GM18867 (cell line): ENCODE results near the gene BICDL1.

Source experiments
- ATAC-seq: cut with Tn5 transposase; IDR thresholded peaks from one replicate; pipeline ENCODE4 v1.9.1; 2021; ENCODE audit warnings: mild to moderate bottlenecking, moderate library complexity; ENCODE audit not compliant: unreplicated experiment

BICDL1 gene

DNA sequence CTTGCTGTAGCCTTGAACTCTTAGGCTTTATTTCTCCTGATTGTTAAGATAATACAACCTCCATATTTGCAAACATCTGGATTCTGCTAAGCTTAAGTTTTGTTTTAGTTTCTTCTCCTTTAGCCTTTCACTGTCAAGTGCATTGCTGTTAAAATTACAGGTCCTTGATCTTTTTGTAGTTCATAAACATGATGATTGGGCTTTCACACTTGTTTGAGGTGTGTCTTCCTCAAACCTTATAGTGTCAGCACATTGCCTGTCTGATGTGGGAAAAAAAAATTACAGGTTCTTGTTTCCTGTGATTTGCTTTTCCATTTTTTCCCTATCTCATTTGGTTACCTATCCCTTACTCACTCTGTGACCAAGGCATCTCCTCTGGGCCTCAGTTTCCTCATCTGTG, 59.2 kb downstream of the BICDL1 start:
- no peak for ATAC-seq

DNA sequence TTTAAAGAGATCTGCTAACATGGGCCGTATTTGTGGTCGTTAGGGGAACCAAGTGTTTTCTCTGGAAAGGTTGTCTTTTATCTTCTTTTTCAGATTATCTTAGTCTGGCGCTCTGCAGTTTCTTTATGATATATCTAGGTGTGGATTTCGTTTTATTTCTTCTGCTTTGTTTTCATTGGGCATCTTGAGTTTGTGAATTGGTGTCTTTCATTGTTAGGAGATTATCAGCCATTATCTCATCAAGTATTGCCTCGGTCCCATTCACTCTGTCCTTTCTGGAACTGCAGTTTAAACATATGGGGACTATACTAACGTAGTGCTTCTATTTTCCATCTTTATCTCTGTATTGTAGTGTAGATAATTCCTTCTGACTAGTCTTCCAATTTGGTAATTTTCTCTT, 60.4 kb downstream of the BICDL1 start:
- no peak for ATAC-seq

DNA sequence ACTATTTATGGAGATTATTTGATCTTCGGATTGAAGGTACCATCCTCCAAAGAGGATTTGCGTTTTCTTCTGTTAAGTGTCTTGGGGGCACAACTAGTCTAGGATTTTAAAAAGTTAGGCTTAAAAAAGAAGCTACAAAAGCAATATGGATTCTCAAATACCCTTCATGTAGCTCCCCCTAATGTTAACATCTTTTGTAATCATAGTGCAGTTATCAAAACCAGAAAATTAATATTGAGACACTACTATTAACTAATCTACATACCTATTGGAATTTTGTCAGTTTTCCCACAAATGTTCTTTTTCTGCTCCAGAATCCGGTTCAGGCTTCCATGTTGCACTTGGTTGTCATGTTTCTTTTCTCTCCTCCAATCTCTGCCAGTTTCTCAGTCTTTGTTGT, 62.5 kb downstream of the BICDL1 start:
- ATAC-seq = no peak

- no peak for ATAC-seq
These were observed 65.3 kb downstream of the BICDL1 start for GRCh38 chr12:120054293-120054692.

- ATAC-seq = no peak
These were observed 66.4 kb downstream of the BICDL1 start for GRCh38 chr12:120055231-120056000.

GRCh38 chr12:120056739-120057138, 67.7 kb downstream of the BICDL1 start:
- no peak for ATAC-seq

DNA sequence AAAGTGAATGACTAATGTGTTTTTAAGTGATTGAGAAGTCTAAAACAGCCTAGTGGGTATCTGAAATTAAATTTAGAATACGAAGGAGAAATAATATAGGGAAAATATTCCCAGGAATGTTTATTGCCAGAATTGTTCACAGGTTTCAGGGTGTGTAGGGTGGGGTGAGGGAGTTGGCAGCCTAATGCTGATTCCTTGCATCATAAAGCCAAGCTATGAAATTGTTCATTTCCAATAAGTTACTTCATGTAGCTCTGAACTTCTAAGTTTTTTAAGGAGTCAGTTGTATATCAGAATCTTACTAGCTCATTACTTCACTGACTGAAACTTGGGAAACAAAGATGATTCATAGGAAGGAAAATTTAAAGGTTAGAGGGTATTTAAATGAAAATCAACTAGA, 71.2 kb downstream of the BICDL1 start:
- ATAC-seq = no peak

DNA sequence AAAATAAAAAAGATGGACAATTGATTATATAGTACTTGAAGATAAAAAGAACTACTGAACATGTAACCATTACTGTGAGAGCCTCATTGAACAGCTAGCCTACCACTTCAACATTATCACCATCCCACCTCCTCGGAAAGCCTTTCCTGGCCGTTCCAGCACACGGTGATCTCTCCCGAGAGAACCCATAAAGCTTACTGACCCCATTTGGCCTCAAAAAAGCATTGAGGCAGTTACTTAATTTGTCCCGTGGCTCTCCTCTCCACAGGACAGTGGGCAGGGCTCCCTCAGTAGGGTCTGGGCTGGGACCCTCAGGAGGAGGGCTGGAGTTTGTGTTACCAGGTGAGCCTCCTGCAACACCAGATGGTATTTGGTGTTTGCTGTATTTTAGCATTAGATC, 71.7 kb downstream of the BICDL1 start:
- ATAC-seq = no peak

- ATAC-seq = no peak
These were observed 72.7 kb downstream of the BICDL1 start for GRCh38 chr12:120061575-120062214.

DNA sequence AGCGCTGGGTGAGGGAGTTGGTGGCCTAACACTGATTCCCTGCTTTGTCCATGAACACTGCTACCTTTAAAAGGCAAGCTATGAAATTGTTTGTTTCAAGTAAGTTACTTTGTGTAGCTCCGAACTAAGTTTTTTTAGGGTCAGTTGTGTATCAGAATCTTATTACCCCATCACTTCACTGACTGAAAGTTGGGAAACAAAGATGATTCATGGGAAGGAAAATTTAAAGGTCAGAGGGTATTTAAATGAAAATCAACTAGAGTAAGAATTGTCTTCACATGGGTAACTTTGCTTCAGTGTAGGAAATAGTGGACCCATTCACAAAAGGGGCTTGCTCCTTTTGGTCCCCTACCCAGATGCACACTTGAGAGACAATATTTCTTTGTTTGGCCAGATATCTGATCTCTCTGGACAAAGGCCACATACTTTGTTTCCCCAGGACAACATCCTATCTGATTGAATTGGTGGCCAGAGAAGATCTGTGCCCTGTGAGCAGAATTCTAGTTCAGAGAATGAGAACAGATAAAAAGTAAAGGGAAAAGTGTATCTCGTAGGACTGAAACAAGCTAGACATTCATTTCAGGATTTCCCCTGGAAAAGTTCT, 74.0 kb downstream of the BICDL1 start:
- ATAC-seq = no peak

DNA sequence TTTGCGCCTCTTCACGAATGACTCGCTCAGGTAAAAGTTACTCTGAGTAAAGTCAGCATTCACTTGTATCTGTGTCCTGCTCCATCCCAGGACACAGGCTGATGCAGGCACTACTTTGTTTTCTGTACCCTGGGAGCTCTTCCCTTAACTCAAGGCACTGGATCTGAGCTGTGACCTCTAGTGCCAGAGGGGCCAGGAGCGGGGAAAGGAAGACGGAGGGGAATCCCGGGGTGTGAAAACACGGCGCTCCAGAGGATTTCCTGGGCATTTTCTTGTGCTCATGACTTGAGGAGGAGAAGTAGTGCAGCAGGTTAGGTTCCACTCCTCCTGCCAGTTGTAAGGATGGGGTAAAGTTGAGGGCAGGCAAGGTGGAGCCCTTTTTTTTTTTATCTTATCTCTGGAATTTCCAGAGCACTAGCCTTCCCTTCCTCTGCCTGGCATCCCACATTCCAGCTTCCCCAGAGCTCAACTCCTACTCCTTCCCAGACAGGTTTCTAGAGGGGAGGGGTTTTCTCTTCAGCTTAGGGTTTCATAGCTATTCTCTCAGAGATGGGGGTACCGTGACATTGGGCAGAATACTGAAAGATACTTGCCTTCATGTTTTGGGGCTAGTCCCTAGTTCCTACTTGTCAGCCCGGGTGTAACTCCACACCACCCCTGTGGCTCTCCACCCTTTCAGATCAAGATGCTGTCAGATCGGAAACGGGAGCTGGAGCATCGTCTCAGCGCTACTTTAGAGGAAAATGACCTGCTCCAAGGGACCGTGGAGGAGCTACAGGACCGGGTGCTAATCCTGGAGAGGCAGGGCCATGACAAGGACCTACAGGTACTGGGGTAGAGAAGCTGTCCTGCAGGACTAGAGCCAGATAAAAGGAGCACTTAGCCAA, 75.3 kb downstream of the BICDL1 start:
- ATAC-seq = no peak

- ATAC-seq = no peak
These were observed 76.4 kb downstream of the BICDL1 start for GRCh38 chr12:120065472-120065871.

DNA sequence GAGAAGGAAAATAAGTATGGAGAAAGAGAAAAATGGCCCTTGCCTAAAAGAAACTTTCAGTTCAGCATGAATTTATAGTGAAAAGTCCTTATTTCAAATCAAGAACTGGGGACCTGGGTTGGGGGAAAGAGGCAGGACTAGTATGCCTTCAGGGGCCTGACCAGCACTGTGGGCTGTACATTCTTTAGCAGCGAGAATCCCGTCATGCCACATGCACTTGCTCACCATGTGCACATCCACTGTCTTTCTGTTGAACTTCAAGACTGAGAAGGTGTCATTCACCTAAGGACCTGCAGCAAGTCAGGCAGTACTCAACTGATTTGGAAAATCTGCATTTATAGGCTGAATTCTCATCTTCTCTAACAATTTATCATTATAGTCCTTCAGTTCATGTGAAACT, 77.3 kb downstream of the BICDL1 start:
- no peak for ATAC-seq

GRCh38 chr12:120067084-120067869, 78.2 kb downstream of the BICDL1 start:
- ATAC-seq = no peak

- no peak for ATAC-seq
These were observed 78.9 kb downstream of the BICDL1 start for GRCh38 chr12:120067901-120068300.

DNA sequence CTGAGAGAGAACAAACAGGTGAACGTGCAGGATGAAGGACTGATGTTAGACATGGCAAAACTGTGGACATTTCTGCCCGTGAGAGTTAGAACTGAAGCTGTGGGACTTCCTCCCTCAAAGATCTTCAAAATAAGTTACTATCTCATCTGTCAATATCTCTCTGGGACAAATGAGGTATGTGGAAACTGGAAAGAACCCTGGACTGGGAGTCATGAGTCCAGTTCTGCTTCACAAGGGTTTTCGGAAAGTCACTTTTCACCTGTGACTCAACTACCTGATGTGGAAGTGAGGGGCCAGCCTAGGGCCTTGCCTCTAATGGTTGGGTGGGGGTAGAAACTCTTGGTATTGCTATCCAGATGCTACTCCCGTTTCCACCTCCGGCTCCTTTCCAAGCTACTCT, 80.2 kb downstream of the BICDL1 start:
- no peak for ATAC-seq

- no peak for ATAC-seq
These were observed 82.5 kb downstream of the BICDL1 start for GRCh38 chr12:120071493-120072020.

DNA sequence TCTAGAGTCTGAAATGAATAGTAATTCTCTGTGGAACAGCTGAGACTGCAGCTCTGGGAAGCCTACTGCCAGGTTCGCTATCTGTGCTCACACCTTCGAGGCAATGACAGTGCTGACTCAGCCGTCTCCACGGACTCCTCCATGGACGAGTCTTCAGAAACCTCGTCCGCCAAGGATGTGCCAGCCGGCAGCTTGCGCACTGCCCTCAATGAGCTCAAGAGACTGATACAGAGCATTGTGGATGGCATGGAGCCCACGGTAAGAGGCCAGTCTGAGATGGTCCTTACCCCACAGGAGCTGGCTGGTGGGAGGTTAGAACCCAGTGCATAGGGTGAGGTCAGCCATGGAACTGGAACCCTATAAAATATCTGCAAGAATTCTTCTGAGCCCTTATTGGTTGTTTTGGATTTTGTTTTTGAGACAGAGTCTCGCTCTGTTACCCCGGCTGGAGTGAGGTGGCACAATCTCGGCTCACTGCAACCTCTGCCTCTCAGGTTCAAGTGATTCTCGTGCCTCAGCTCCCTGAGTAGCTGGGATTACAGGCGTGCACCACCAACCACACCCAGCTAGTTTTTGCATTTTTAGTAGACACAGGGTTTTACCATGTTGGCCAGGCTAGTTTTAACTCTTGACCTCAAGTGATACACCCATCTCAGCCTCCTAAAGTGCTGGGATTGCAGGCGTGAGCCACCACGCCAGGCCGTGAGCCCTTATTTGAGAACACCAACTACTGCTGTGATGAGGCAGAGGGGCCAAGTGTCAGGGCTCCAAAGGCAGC, 83.6 kb downstream of the BICDL1 start:
- no peak for ATAC-seq

DNA sequence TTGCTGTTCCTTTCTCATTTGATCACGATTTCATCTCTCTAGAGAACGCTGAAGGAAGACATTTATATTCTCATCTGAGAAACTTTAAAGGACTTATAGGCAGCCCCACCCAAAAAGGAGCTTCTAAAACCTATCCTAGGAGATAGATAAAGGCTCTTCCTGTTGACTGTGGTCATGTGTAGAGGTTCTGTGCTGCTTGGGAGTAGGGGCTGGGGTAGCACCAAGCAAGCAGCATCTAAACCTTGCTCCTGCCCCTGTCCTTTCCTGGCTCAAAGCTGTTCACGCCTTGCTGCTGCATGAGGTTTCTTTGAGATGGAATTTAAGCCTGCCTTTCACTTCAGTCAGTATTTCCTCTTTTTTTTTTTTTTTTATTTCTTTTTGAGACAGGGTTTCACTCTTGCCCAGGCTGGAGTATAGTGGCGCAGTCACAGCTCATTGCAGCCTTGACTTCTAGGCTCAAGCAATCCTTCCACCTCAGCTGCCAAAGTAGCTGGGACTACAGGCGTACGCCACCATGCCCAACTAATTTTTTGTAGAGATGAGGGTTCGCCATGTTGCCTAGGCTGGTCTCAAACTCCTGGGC, 86.1 kb downstream of the BICDL1 start:
- ATAC-seq = no peak
